ENCODE results near the gene ATP2A2. TPM values are rescaled to one million over a fixed set of nuclear protein-coding genes. Genes with fewer than 3 reads are reported as not detected.

The ATP2A2 gene
- total RNA-seq, 1 experiment from 2014 or later, result 174 TPM

DNA sequence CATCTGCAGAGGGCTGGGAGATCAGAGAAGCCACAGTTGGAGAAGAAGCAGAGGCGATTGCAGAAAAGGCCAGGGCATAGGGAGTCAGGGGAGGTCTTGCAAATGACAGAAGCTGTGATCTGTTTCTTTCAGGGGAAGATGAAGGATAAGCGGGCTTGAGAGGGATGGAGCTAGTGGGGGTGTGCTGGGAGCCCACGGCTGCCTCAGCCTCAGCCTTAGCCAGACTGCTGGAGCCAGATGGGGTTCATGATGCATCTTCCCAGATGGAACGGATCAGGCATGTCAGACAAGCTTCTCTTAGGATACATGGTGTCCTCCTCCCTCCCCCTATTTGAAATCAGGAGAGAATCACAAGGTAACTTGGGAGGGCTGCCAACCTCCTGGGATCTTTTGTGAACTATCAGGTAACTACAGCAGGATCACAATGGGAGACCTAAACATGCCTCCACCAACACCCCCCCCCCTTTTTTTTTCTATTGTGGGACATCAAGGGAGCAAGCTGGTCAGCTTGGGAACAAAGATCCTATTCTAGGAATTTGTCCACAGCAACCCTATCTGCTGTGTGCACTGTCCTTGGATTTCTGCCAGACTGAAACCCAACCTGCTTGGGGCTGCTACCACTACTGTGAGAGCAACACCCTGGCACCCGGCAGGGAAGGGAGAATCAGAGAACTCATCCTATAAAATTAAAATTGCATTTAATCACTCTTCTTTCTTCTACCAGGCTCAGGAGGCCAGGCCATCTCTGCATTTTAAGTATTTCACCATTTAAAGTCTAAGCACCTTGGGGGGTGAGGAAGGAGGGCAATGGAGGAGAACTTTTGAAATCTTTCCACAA is 10.7 kb upstream of the ATP2A2 start:
- H3K4me3 ChIP-seq (ENCODE audit: low read length), result peak overlapping the region; percentile 11; the same call in 1 of the 2 replicates
- no peaks in the 10 kb centered on the region for H3K79me2 ChIP-seq (ENCODE audit: low read length)
- H3K4me2 ChIP-seq (ENCODE audit: low read length), result peak overlapping the region; percentile 70
- H3K9me2 ChIP-seq (replicated peaks; ENCODE audit: low read length), result no peaks in the 10 kb centered on the region
- ChIA-PET CTCF (interaction anchor here (0.7 kb wide), 1 partner anchor 246 kb away, joined by 3 read pairs; no protein-coding TSS in a partner anchor), POLR2A (ENCODE audit: unreplicated experiment) (interaction anchor here (0.9 kb wide), 1 partner anchor 10 kb away, joined by 7 read pairs; no protein-coding TSS in a partner anchor)
- intact Hi-C loops (cut with micrococcal nuclease), result no loop called here
- peak overlapping the region; percentile 43 for H3K9ac ChIP-seq (ENCODE audit: low read length)
- BruUV-seq (replicated peaks), result no TSS peak
- TF ChIP-seq, protein P1, sequence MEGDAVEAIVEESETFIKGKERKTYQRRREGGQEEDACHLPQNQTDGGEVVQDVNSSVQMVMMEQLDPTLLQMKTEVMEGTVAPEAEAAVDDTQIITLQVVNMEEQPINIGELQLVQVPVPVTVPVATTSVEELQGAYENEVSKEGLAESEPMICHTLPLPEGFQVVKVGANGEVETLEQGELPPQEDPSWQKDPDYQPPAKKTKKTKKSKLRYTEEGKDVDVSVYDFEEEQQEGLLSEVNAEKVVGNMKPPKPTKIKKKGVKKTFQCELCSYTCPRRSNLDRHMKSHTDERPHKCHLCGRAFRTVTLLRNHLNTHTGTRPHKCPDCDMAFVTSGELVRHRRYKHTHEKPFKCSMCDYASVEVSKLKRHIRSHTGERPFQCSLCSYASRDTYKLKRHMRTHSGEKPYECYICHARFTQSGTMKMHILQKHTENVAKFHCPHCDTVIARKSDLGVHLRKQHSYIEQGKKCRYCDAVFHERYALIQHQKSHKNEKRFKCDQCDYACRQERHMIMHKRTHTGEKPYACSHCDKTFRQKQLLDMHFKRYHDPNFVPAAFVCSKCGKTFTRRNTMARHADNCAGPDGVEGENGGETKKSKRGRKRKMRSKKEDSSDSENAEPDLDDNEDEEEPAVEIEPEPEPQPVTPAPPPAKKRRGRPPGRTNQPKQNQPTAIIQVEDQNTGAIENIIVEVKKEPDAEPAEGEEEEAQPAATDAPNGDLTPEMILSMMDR (conservative IDR thresholded peaks at IDR 0.05; ENCODE audit: low read depth, low read length), result no peak
- TF ChIP-seq EZH2 (IDR thresholded peaks at IDR 0.05; ENCODE audit: low read length, unreplicated experiment) (no peak), EZH2phosphoT487 (IDR thresholded peaks at IDR 0.05; ENCODE audit: borderline replicate concordance, low read length) (no peak)
- H3K27ac ChIP-seq (ENCODE audit: low read length), result peak overlapping the region; percentile 85
- H3K4me1 ChIP-seq (ENCODE audit: insufficient read depth, low read length), result peaks cover 50% of the 10 kb centered on the region
- ATAC-seq (peak; percentile 65), DNase-seq (peak; percentile 92)
- no peaks in the 10 kb centered on the region for H3K9me3 ChIP-seq (ENCODE audit: low read length)
- H4K20me1 ChIP-seq (ENCODE audit: low read length), result no peaks in the 10 kb centered on the region
- H3K36me3 ChIP-seq (ENCODE audit: low read depth, low read length), result no peaks in the 10 kb centered on the region
- H3K27me3 ChIP-seq (ENCODE audit: low read length), result no peaks in the 10 kb centered on the region
- H2AFZ ChIP-seq (ENCODE audit: low read length), result peak overlapping the region; percentile 10
- H3F3A ChIP-seq (ENCODE audit: low read length, unreplicated experiment), result no peaks in the 10 kb centered on the region

DNA sequence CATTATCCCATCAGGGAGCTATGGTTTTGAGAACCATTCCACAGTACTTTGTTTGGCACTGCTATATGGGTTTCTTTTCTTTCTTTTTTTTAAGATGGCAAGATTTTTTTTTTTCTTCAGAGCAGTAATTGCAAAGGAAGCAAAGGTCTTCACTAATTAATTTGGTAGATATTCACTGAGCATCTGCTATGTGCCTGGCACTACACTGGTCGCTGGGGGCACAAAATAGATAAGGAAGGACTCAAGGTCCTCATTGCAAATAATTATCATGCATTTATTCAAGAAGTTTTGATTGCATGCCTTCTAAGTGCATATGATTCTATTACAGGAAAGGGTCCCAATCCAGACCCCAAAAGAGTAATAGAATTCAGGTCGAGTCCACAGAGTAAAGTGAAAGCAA is 10.0 kb upstream of the ATP2A2 start:
- no peaks in the 10 kb centered on the region for H3K9me2 ChIP-seq (replicated peaks; ENCODE audit: low read length)
- no peak for ATAC-seq
- H2AFZ ChIP-seq (ENCODE audit: low read length), result no peak overlapping the region
- H3K79me2 ChIP-seq (ENCODE audit: low read length), result no peaks in the 10 kb centered on the region
- no TSS peak for BruUV-seq (replicated peaks)
- H3F3A ChIP-seq (ENCODE audit: low read length, unreplicated experiment), result no peaks in the 10 kb centered on the region
- H4K20me1 ChIP-seq (ENCODE audit: low read length), result no peaks in the 10 kb centered on the region
- ChIA-PET CTCF (no interaction called here), POLR2A (ENCODE audit: unreplicated experiment) (interaction anchor here (0.9 kb wide), 1 partner anchor 9 kb away, joined by 7 read pairs; no protein-coding TSS in a partner anchor)
- H3K36me3 ChIP-seq (ENCODE audit: low read depth, low read length), result no peaks in the 10 kb centered on the region
- intact Hi-C loops (cut with micrococcal nuclease), result no loop called here
- TF ChIP-seq EZH2phosphoT487 (IDR thresholded peaks at IDR 0.05; ENCODE audit: borderline replicate concordance, low read length) (no peak), EZH2 (IDR thresholded peaks at IDR 0.05; ENCODE audit: low read length, unreplicated experiment) (no peak)
- TF ChIP-seq, protein P1 (conservative IDR thresholded peaks at IDR 0.05; ENCODE audit: low read depth, low read length), result no peak
- no peaks in the 10 kb centered on the region for H3K9me3 ChIP-seq (ENCODE audit: low read length)
- H3K27ac ChIP-seq (ENCODE audit: low read length), result peak overlapping the region; percentile 85
- H3K4me1 ChIP-seq (ENCODE audit: insufficient read depth, low read length), result peaks cover 50% of the 10 kb centered on the region
- H3K4me2 ChIP-seq (ENCODE audit: low read length), result peak overlapping the region; percentile 70
- H3K4me3 ChIP-seq (ENCODE audit: low read length), result no peak overlapping the region
- H3K9ac ChIP-seq (ENCODE audit: low read length), result no peak overlapping the region
- DNase-seq, result no peak
- no peaks in the 10 kb centered on the region for H3K27me3 ChIP-seq (ENCODE audit: low read length)
